ENCODE data around the gene POU6F1.
"Not testable (repeated sequence)": the region's sequence is repeated elsewhere in the genome, so short reads cannot be mapped to it uniquely, and the experiment has no call there.

DNA sequence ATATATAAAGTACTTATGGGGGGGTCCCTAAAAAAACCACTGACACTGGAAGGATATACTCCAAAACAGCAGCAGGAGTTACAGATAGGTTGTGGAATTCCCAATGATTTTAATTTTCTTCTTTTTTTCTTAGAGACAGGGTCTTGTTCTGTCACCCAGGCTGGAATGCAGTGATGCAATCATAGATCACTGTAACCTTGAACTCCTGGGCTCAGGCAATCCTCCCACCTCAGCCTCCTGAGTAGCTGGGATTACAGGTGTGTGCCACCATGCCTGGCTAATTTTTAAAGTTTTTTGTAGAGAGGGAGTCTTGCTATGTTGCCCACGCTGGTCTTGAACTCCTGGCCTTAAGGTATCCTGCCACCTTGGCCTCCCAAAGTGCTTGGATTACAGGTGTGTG is 41.7 kb upstream of the POU6F1 start:
- TF ChIP-seq, protein P1, sequence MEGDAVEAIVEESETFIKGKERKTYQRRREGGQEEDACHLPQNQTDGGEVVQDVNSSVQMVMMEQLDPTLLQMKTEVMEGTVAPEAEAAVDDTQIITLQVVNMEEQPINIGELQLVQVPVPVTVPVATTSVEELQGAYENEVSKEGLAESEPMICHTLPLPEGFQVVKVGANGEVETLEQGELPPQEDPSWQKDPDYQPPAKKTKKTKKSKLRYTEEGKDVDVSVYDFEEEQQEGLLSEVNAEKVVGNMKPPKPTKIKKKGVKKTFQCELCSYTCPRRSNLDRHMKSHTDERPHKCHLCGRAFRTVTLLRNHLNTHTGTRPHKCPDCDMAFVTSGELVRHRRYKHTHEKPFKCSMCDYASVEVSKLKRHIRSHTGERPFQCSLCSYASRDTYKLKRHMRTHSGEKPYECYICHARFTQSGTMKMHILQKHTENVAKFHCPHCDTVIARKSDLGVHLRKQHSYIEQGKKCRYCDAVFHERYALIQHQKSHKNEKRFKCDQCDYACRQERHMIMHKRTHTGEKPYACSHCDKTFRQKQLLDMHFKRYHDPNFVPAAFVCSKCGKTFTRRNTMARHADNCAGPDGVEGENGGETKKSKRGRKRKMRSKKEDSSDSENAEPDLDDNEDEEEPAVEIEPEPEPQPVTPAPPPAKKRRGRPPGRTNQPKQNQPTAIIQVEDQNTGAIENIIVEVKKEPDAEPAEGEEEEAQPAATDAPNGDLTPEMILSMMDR (IDR thresholded peaks at IDR 0.05; ENCODE audit: insufficient read depth, low read length), result not testable (repeated sequence)
- not testable (repeated sequence) for TF ChIP-seq POLR2AphosphoS5 (IDR thresholded peaks at IDR 0.05; ENCODE audit: low read depth); GABPA (IDR thresholded peaks at IDR 0.05; ENCODE audit: low read depth); SPI1 (IDR thresholded peaks at IDR 0.05; ENCODE audit: borderline replicate concordance, low read depth)
- TF ChIP-seq, protein P2, sequence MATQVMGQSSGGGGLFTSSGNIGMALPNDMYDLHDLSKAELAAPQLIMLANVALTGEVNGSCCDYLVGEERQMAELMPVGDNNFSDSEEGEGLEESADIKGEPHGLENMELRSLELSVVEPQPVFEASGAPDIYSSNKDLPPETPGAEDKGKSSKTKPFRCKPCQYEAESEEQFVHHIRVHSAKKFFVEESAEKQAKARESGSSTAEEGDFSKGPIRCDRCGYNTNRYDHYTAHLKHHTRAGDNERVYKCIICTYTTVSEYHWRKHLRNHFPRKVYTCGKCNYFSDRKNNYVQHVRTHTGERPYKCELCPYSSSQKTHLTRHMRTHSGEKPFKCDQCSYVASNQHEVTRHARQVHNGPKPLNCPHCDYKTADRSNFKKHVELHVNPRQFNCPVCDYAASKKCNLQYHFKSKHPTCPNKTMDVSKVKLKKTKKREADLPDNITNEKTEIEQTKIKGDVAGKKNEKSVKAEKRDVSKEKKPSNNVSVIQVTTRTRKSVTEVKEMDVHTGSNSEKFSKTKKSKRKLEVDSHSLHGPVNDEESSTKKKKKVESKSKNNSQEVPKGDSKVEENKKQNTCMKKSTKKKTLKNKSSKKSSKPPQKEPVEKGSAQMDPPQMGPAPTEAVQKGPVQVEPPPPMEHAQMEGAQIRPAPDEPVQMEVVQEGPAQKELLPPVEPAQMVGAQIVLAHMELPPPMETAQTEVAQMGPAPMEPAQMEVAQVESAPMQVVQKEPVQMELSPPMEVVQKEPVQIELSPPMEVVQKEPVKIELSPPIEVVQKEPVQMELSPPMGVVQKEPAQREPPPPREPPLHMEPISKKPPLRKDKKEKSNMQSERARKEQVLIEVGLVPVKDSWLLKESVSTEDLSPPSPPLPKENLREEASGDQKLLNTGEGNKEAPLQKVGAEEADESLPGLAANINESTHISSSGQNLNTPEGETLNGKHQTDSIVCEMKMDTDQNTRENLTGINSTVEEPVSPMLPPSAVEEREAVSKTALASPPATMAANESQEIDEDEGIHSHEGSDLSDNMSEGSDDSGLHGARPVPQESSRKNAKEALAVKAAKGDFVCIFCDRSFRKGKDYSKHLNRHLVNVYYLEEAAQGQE (IDR thresholded peaks at IDR 0.05; ENCODE audit: insufficient replicate concordance, low read depth), result not testable (repeated sequence)

Data from HL-60 (cell line).